ENCODE measurements around the gene ALKBH2.

DNA sequence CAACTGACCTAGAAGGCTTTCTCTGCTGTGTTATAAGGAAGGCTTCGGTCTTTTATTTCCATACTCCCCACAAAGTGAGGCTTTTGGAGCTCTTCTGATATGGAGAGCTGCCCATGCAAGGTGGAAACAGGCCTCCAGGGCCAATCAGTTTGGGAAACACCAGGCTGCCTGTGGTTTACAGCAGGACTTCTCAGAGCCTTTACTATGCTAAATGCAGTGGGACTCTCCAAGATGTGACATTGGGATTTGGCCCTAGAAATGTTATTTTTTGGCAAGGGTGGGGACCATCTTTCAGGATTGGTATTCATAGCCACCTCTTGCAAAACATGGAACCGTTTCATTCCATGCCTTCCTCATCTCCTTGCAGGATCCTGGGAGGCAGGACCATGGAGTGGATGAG, 26.8 kb upstream of the ALKBH2 start:
- TF ChIP-seq, protein P1, sequence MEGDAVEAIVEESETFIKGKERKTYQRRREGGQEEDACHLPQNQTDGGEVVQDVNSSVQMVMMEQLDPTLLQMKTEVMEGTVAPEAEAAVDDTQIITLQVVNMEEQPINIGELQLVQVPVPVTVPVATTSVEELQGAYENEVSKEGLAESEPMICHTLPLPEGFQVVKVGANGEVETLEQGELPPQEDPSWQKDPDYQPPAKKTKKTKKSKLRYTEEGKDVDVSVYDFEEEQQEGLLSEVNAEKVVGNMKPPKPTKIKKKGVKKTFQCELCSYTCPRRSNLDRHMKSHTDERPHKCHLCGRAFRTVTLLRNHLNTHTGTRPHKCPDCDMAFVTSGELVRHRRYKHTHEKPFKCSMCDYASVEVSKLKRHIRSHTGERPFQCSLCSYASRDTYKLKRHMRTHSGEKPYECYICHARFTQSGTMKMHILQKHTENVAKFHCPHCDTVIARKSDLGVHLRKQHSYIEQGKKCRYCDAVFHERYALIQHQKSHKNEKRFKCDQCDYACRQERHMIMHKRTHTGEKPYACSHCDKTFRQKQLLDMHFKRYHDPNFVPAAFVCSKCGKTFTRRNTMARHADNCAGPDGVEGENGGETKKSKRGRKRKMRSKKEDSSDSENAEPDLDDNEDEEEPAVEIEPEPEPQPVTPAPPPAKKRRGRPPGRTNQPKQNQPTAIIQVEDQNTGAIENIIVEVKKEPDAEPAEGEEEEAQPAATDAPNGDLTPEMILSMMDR (IDR thresholded peaks at IDR 0.05), result no peak
- TF ChIP-seq POLR2A (IDR thresholded peaks at IDR 0.05), result no peak

Data from upper lobe of left lung (tissue), 4 donors.